HL-60 (cell line): Measurements from ENCODE around the gene PIK3R5.

Experiments
- DNase-seq, 2 experiments: peaks; one replicate each; pipeline ENCODE4 v3.0.0-alpha.2; 2010 to 2020; ENCODE audit warnings: low read depth in 1 of 2, low spot score in 1 of 2
- H3K27ac ChIP-seq: fragments of 250-450 bp; sonication (Bioruptor Pico); replicated peaks from 2 replicates; pipeline ENCODE4 v1.5.1; 2020; ENCODE audit warnings: mild to moderate bottlenecking, moderate library complexity
- H3K27me3 ChIP-seq: fragments of 250-450 bp; sonication (Bioruptor Pico); 2 replicates; pipeline ENCODE4 v1.5.1; 2021; ENCODE audit warnings: mild to moderate bottlenecking, moderate library complexity; ENCODE audit not compliant: insufficient read depth, poor library complexity, severe bottlenecking
- H3K4me3 ChIP-seq: replicated peaks from 2 replicates; pipeline ENCODE4 v1.5.1; 2011; ENCODE audit warnings: mild to moderate bottlenecking, control low read depth, low read length; ENCODE audit not compliant: insufficient read depth
- GABPA ChIP-seq: IDR thresholded peaks from 2 replicates; pipeline ENCODE4 v1.6.1; 2012; ENCODE audit warnings: low read depth
- POLR2AphosphoS5 ChIP-seq: IDR thresholded peaks from 2 replicates; pipeline ENCODE4 v1.6.1; 2012; ENCODE audit warnings: low read depth
- SPI1 ChIP-seq: IDR thresholded peaks from 2 replicates; pipeline ENCODE4 v1.6.1; 2012; ENCODE audit warnings: low read depth, mild to moderate bottlenecking, borderline replicate concordance
- TF ChIP-seq, protein P1 (sequence below): IDR thresholded peaks from one replicate; pipeline ENCODE4 v1.5.1; 2011; ENCODE audit warnings: low read length, control low read depth, inconsistent platforms; ENCODE audit not compliant: insufficient read depth
- TF ChIP-seq, protein P2 (sequence below): IDR thresholded peaks from 2 replicates; pipeline ENCODE4 v1.6.1; 2012; ENCODE audit warnings: low read depth; ENCODE audit not compliant: insufficient replicate concordance

The PIK3R5 gene

DNA sequence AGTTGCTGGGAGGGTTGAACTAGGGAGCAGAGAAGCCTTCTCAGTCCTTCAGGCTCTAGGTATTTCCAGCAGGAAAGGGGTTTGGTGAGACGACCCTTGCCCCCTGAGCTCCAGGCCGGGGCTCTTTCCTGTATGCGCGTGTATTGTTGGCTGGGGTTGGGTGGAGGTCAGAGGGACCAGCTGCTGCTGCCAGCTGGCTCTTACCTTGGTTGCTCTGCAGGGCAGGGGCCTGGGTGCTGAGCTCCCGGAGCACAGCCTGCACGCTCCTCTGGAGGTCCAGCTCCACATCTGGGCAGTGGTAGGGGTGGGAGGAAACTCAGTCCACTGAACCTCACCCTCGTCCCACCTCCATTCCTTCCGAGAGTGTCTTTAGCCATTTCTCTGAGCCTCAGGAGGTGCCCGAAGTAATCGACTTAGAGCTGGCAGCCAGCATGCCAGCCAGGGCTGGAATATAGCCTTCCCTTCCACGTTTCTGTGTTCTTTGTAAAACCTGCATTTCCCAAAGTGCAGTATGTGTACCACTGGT lies 126.0 kb downstream of the PIK3R5 start:
- H3K4me3 ChIP-seq: no peak overlapping the region
- TF ChIP-seq POLR2AphosphoS5: no peak
- TF ChIP-seq, protein P1, sequence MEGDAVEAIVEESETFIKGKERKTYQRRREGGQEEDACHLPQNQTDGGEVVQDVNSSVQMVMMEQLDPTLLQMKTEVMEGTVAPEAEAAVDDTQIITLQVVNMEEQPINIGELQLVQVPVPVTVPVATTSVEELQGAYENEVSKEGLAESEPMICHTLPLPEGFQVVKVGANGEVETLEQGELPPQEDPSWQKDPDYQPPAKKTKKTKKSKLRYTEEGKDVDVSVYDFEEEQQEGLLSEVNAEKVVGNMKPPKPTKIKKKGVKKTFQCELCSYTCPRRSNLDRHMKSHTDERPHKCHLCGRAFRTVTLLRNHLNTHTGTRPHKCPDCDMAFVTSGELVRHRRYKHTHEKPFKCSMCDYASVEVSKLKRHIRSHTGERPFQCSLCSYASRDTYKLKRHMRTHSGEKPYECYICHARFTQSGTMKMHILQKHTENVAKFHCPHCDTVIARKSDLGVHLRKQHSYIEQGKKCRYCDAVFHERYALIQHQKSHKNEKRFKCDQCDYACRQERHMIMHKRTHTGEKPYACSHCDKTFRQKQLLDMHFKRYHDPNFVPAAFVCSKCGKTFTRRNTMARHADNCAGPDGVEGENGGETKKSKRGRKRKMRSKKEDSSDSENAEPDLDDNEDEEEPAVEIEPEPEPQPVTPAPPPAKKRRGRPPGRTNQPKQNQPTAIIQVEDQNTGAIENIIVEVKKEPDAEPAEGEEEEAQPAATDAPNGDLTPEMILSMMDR: no peak
- no peak for DNase-seq
- no peaks in the 10 kb centered on the region for H3K27me3 ChIP-seq
- no peak overlapping the region for H3K27ac ChIP-seq

DNA sequence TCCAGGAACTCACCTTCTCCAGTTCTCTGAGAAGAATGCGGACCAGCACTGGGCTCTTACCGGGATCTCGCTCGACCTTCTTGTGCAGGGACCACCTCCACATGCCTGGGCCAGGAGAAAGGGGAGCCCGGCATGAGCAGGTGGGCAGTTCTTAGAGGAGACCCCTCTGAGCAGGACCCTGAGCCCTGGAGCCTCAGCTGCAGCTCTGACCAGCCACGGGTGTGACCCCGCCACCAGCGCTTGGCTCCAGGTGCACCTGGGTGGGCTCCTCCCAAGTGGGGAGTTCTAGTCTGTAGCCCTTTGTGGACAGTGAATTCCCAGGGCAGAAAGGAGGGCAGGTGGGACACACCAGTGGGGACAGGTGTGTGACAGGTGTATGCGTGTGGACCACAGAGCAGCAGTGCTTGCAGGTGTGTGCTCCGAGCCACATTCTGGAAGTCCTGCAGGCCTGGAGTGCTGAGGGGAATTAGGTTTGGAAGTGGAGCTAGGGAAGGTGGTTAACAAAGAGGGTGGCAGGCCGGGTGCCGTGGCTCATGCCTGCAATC lies 126.9 kb downstream of the PIK3R5 start:
- H3K4me3 ChIP-seq: no peak overlapping the region
- H3K27me3 ChIP-seq: no peaks in the 10 kb centered on the region
- TF ChIP-seq GABPA (no peak), POLR2AphosphoS5 (no peak), SPI1 (no peak)
- TF ChIP-seq, protein P1: no peak
- TF ChIP-seq, protein P2, sequence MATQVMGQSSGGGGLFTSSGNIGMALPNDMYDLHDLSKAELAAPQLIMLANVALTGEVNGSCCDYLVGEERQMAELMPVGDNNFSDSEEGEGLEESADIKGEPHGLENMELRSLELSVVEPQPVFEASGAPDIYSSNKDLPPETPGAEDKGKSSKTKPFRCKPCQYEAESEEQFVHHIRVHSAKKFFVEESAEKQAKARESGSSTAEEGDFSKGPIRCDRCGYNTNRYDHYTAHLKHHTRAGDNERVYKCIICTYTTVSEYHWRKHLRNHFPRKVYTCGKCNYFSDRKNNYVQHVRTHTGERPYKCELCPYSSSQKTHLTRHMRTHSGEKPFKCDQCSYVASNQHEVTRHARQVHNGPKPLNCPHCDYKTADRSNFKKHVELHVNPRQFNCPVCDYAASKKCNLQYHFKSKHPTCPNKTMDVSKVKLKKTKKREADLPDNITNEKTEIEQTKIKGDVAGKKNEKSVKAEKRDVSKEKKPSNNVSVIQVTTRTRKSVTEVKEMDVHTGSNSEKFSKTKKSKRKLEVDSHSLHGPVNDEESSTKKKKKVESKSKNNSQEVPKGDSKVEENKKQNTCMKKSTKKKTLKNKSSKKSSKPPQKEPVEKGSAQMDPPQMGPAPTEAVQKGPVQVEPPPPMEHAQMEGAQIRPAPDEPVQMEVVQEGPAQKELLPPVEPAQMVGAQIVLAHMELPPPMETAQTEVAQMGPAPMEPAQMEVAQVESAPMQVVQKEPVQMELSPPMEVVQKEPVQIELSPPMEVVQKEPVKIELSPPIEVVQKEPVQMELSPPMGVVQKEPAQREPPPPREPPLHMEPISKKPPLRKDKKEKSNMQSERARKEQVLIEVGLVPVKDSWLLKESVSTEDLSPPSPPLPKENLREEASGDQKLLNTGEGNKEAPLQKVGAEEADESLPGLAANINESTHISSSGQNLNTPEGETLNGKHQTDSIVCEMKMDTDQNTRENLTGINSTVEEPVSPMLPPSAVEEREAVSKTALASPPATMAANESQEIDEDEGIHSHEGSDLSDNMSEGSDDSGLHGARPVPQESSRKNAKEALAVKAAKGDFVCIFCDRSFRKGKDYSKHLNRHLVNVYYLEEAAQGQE: no peak
- H3K27ac ChIP-seq: no peak overlapping the region
- no peak for DNase-seq

DNA sequence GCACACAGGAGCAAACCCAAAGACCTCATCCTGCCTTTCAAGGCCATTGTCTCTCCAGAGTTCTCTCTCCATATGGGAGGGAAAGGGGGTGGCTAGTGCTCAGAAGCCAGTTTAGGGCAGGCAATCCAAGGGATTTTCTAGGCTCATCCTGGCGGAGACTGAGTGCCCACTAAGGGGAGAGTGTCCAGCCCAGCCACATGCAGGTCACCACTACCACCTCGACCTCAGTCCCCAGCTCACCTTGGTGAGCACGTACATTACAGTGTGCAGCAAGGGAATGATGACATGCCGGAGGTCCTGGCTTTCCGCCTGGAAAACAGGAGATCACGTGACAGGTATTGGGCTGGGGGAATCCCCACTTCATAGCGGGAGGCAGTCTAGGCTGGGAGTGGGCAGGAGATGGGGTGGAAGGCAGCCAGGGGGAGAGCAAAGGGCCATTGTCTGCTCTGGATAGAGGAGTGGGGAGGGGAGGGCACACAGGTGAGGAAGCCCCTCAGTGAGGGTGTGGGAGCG lies 127.9 kb downstream of the PIK3R5 start:
- Histone ChIP-seq H3K27me3 (no peaks in the 10 kb centered on the region), H3K4me3 (no peak overlapping the region), H3K27ac (no peak overlapping the region)
- DNase-seq: no peak
- TF ChIP-seq GABPA (no peak), SPI1 (no peak), POLR2AphosphoS5 (no peak)
- TF ChIP-seq, protein P1: no peak
- TF ChIP-seq, protein P2: no peak
